HG03039 (cell line): ENCODE measurements around the gene PCDH9.

ENCODE experiments used
- ATAC-seq: cut with Tn5 transposase; IDR thresholded peaks from one replicate; pipeline ENCODE4 v1.9.1; 2021; ENCODE audit warnings: mild to moderate bottlenecking, moderate library complexity; ENCODE audit not compliant: unreplicated experiment

Gene PCDH9

DNA sequence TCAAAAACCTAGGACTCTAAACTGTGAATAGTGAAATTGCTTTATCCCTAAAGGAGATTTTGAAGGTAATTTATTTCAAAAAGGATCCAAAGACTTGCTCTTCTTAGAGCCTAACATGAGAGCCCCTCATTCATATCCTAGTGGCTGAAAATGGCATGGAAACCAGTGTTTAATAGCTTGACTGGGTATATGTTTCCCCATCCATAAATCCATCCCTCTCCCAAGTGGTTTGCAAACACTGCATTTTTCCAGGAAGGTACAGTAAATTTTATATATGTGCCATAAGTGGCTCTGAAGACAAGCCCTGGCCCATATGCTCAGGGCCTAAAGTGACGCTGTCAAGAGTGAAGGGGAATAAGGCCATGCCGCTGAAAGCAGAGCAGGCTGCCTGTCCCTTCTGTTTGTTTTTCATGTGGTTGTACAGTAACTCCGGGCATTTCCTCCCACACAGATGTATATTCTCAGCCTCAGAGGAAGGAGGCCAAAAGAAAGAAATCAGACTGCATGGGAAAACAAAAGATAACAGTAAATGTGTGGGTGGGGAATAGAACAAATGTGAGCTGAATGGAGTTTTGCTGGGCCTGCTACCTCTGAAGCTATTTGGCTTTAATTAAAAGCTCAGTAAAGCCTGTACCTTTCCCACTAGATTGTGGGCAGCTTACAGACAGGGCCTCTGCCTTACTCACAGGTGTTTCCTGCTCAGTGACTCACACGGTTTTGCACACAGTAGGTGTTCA lies 181.9 kb downstream of the PCDH9 start:
- peak; percentile 91 for ATAC-seq

DNA sequence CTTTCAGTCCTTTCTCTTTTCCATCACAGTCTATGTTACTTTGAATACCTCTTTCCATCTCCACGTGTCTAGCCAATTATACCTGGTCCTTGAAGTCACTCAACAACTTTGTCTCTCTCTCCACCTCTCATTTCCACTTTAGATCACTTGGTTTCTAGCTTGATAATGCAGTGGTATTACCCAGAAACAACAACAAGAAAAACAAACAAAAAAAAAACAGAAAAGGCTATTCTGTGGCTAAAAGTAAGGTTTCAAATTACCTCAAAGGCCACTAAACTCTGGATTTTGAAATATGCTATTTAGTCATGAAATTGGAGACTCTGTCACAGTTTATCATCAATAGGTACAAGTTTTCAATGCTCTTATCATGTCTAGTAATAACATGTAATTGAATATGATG lies 184.8 kb downstream of the PCDH9 start:
- no peak for ATAC-seq

DNA sequence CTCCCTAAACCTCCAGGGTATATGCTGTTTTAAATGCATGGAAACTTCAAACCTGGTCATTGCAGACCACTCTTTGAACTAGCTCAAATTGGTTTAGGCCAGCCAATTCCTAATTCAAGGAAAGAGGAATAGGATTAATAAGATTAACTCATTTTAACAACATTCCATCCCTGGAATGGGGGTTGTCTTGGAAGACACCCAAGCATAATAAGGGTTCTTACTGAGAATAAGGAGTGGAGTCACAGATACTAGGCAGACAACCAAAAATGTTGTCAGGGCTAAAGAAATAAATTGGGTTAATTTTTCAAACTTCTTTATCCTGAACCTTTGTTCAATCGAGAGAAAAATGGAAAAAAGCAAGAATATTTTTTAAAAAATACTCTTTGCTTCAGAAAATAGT lies 186.2 kb downstream of the PCDH9 start:
- ATAC-seq, result no peak

DNA sequence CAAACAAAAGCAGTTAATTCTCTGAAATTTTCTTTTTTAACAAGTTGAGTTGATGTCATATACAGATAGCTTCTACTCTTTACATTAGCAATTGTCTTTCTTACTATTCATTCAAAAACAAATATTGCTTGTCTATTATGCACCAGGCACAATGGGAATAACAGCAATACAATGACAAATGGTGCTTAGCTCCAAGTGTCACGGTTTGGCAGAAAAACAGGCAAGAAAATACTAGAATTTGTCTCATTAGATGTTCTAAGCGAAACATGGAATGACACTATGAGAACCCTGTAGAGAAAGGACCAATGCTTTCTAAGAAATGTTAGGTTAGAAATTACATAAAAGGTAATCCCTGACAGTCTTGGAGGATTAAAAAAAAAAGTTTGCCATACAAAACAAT lies 187.6 kb downstream of the PCDH9 start:
- no peak for ATAC-seq

DNA sequence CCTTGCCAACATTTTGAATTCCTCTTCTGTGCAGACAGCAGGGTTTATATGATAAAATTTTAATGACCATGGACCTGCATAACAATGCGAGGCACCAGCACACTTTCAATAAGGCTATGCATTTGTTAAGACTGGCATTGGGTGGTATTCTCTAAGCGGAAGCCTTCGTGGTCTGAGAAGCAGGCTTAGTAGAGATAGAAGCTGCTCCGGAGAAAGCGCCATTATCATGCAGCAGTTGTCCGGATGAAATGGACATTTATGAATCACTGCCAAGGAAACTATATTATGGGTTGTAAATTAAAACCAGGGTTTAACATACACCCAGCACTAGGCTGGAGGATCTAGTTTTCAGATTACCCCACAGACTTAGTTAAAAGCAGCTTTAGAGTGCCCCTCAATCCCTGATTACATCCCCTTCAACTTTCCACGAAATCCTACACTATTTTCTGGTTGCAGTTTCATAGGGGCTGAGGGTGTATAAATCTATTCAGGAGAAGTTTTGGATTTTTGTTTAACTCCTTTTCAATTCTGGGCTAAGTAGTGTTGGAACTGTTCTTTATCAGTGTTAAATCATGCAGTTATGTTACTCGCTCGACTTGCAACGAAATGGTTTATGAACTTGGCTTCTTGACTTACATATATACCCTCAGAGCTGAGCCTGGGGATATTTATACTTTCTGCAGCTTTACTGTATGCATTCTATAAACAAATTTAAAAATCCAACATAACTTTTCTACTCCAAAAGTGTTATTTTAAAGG lies 193.3 kb downstream of the PCDH9 start:
- no peak for ATAC-seq

DNA sequence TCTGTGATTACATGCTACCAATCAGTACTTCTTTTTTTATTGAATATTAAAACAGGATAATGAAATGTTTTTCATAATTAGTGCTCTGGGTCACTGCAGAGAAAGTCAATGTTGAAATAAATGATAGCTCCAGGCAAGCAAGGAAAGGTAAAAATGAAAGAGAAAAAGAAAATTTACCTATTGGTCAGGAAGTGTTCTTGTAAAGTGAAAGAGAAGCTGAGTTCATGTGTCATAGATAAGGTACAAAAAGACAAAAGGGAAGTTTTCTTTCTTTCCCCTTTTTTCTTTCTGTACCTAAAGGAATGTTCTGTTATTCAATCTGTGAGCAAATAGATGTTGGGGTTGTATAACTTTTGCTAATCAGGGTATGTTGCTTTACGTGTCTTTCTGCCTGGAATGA lies 197.0 kb downstream of the PCDH9 start:
- ATAC-seq, result no peak

DNA sequence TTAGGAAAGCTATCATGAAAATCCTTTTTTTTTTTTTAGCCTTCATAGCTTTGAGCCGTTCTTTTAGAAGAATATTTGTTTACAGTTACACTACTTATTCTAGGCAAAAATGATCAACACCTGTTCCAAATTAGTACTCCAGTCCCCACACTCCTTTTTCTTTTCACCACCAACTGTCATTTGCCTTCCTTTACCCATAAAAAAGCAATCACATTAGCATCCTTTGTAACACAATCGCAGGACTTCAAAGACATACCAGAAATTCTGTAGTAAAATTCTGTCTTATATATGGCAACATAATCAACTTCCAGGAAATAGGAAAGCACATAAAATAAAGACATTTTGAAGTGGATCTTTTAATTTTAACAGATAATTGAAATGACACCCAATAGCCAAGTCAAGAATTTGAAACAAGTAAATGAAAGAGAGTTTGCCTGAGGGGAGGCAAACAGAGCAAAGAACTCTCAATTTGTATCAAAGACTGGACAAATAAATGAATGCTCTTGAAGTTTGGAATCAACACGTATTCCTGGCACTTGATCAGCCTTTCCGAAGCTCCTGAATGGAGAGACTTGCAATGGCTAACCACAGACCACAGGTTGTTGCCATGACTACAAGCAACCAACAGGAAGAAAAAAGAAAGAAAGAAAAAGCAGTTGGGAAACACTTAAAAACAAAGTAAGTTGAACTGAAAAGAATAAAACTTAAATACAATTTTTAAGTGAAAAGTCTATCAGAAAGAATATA lies 206.8 kb downstream of the PCDH9 start:
- no peak for ATAC-seq

DNA sequence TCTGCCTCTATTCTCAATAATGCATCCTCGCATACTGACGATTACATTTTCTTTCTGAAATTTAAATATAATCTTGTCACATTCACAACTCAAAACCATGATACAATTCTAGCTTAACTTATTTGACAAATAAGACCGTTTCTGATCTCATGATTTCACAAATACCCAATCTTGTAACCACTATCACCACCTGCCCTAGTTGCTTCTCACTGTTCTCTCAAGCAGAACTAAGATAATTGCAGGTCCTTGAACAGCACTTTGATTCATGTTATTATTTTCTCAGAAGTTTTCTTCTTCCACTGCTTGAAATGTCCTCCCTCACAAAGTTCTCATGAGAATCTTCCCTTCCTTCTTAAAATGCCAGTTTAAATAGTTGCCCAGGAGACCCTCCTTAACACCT lies 211.4 kb downstream of the PCDH9 start:
- no peak for ATAC-seq

DNA sequence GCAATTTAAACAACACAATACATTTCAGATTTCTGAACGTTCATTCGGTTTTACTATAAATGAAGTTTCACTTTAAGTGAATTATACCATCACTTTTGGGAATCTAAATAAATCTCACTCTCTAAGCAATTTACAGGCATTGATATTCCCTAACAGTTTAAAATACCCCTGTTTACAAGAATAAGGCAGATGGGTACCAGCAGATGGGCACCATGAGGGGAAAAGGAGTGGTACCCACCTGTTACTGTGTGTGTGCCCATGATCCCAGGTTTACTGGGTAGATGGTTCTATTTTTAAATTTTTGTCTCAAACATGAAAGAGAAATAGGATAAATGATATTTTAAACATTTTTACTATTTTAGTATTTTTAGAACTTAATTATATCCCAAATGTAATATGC lies 212.9 kb downstream of the PCDH9 start:
- no peak for ATAC-seq

DNA sequence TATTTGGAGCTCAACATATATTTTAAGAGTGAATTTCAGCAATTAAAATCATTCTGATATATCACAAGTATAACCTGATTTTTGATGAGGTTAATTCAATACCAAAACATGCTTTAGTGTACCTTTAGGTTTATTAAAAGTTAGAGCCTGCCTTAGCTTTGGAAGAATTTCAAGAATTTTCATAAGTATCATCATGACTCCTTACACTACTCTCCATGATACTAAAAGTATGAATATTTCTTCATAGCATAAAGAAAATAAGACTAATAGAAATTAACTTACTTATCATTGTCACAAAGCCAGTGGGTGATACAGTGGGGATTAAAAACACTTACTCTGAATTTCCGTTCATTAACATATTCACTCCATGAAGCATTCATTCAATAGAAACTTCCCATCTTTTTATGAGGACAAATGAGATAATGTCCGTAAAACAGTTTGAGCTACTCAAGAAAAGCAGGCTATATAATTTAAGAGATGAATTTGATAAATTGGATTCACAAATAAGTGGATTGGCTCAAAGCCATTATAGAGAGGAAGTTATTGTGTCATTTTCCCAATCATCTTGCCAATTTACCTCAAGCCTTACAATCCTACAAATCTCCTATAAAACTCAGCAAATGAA lies 214.0 kb downstream of the PCDH9 start:
- no peak for ATAC-seq

DNA sequence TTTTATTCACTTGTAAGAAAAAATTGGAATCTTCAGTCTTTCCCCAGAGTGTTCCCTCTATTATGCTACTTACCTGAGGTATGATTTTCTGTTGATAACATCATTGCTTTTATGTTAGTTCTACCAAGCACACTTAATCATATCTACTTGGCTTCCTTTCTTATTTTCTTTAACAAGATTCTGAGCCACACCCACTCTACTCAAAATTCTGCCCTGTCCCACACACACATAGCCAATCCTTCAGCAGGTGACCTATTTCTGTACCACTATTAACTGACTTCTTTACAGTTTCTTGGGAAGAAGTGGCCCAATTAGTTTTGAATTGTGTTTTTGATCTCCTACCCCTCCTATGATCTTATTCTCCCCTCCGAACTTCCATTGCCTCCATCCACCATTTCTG lies 215.7 kb downstream of the PCDH9 start:
- no peak for ATAC-seq

DNA sequence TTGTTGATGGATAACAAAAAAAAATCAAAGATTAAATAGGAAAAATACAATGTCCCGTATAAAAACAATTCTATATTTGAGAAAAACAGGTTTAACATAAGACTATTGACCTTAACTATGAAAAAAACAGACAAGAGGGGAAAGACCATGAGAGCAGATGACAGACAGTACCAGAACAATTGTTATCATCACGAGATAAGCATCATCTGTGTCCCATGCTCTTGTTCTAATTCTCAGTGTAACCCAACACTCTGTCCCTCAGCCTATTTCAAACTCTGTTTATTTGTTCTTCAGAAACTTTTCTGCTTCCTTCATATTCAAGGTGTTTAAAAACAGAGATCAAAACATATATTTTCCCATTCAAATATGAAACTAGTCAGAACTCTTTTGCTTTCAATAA lies 216.4 kb downstream of the PCDH9 start:
- no peak for ATAC-seq

DNA sequence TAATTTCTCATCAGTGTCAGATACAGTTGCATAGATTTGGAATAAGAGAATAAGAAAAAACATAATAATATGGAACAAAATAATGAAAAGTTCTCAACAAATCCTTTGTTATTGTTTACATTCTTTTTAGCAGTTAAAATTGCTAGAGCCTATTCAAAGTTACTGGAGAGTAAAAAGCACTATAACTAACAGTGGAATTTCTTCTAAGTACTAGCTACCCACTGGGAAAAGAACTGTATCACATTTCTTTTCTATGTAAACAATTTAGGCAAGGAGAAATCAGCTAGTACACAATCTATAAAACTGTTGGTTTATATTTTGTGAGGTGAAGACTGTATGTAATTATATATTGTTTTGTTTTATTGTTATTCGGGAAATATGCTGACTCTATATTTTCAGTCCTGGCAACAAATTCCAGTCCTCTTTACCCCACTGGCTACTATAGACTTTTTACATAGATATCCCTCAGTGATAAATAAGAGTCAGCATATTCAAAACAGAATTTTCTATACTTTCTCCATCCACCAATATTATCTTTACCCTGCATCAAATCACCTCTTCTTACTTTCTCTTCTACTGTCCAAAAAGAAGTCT lies 222.0 kb downstream of the PCDH9 start:
- no peak for ATAC-seq

DNA sequence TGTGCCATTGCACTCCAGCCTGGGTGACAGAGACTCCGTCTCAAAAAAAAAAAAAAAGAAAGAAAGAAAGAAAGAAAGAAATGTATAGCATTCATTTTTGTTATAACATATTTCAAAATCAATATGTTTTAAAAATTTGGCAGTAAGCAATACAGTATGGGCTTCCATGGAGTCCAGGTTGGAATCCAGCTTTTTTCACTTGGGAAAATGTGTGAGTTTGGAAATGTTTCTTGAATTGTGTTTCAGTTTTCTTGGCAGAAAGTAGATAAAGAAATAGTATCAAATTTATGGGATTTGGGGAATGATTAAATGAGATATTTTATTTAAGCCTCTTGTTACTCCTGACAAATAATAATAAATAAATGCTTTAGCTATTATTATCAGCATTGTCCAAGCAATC lies 225.6 kb downstream of the PCDH9 start:
- no peak for ATAC-seq

DNA sequence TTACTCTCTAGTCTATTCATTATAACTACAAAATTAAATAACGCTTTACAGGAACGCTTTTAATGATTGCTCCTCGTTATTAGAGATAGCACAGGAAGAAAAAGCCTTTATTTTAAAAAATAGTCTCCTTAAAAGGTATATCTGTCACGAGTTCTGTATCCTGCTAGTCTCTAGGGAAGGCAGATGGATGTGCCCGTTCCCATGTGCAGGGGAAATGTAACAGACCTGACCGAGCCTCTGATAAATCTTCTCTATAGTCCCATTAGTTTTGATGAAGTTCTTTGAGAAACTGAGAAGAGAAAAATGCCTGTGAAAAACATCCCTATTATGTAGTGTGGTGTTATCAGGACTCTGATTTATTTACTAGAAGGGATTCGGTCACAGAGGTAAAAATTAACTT lies 226.4 kb downstream of the PCDH9 start:
- ATAC-seq, result no peak

DNA sequence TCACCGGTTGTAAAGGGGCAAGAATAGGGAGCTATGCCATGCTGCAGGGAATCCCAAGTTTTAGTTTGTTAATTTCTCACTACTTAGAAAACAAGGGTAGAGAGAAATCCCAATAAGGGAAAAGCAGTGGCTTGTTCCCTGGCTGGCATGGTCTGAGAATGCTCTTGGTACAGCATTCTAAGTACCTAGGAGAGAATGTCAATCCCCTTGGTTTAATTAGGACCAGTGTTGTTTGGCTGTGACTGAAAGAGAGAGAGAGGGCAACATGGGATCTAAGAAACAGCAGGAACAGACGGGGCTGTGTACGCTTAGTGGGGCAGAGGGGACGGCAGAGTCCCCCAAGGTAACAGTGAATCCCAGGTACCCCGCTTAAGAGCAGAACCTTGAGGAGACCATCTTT lies 228.8 kb downstream of the PCDH9 start:
- no peak for ATAC-seq

DNA sequence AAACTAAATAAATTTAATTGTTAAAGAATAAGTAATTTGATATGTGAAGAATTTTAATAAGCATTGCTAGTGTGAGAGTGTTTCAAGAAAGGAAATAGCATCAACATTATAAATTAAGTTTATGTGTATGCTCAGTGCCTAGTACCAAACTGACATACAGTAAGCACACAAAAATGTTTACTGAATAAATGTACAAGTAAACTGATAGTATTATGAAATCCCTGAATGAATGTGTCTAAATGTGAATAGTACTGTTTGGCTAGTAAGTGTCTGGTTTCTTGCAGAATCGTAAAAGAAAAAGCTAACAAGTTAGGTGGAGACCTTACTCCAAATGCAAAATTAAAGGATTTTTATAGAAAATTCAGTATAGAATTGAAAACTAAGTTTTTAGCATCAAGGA lies 233.6 kb downstream of the PCDH9 start:
- ATAC-seq, result no peak

DNA sequence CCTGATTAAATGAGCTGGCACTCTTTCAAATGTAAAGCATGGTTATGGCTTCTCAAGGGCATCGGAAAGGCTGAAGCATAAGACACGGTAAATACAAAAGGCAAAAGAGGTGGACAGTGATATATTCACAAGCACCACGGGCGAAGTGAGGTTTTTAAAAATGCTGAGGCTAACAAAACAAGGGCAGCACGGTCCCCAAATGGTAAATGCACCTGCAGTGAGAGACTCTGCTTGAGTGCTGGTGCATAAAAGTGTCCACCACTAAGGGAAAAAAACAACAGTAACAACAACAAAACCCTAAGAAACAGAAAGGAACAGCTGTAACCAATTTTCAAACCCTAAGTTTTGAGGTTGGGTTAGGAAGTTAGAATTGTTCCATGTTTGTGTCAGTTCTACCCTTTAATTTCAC lies 234.9 kb downstream of the PCDH9 start:
- peak; percentile 49 for ATAC-seq

DNA sequence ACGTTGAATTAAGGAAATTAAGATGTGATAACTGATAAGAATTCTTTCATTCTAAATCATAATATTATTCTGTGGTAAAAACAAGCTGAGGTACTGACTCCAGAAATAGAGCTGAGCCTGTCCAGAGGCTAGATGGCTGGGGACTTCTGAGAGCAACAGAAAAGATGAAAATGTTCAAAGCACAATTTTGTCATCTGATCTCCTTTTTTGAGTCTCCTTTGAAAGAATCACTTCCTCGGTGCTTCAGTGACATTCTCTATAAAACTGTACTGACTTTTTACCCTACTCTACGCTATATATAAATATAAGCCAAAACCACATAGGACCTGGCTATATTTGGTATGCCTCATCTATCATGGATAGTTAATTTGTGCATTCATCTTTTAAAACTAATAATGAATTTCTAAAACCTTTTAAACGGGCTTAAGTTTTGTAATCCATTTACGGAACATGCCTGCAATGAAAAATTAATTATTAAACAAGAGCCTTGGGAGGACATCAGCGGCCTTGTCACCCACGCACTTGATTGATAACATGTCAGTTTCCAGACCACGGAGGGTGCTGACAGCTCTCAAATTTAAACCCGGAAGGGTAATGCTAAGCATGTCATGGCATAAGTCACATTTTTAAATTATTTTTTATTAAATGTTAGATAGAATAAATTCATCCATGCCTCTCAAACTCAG lies 235.5 kb downstream of the PCDH9 start:
- ATAC-seq, result peak; percentile 22

DNA sequence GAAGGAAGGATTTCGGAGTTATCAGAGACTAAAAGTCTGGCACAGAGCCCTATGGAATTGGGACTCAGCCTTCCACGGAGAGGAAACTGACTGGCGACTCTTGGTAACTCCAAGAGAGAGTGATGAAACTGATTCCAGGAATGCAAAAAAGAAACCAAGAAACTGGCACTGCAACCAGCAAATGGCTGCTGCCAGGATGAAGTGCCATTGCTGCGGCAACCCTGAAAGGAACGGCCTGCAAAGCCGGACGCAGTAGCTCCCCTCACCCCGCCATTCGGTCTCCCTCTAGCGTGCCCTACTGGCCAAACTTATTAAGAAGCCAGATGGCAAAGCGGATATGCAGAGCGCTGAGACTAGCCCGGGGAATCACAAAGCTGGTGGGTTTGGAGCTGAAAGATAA lies 236.0 kb downstream of the PCDH9 start:
- peak; percentile 67 for ATAC-seq
